Naive thymus-derived CD4-positive, alpha-beta T cell (primary cell): ENCODE results near the gene DCTN4. TPM values are rescaled to one million over a fixed set of nuclear protein-coding genes. Genes with fewer than 3 reads are reported as not detected.
"Not testable (repeated sequence)": the region's sequence is repeated elsewhere in the genome, so short reads cannot be mapped to it uniquely, and the experiment has no call there.

Experiments used
- ATAC-seq: fragments of 150-1000 bp; cut with Tn5 transposase; 2 replicates; pipeline ENCODE4 v1.10.0; 2021; ENCODE audit warnings: mild to moderate bottlenecking, moderate library complexity
- CTCF ChIA-PET: fragments of 350-600 bp; sonication (Branson Sonifier 250); formaldehyde crosslinking; loops from one replicate; lab custom pipeline; 2021; ENCODE audit warnings: antibody characterized with exemption; lab: Charles Lee
- POLR2A ChIA-PET: fragments of 350-600 bp; sonication (Branson Sonifier 250); formaldehyde crosslinking; loops from one replicate; lab custom pipeline; 2021; ENCODE audit warnings: antibody characterized with exemption, inconsistent platforms; lab: Charles Lee
- DNase-seq, 9 donors: peaks; one replicate each; pipeline versions ENCODE4 v3.0.0 to v3.0.0-alpha.2; 2020 to 2022; ENCODE audit warnings: mixed read lengths in 1 of 9
- H3K27ac ChIP-seq: one replicate; pipeline ENCODE4 v1.7.0; 2013; ENCODE audit warnings: mild to moderate bottlenecking, low read depth, low read length, moderate library complexity
- H3K27me3 ChIP-seq, 2 donors: one replicate each; pipeline ENCODE4 v1.7.0; 2013; ENCODE audit warnings: low read length in 2 of 2, mild to moderate bottlenecking in 2 of 2, moderate library complexity in 2 of 2; ENCODE audit not compliant: control insufficient read depth in 2 of 2, insufficient read depth in 2 of 2
- H3K36me3 ChIP-seq, 3 experiments: 1 replicate in 2 of 3; 2 replicates in 1 of 3; pipeline ENCODE4 v1.7.0; 2013; ENCODE audit warnings: low read length in 3 of 3, mild to moderate bottlenecking in 3 of 3, moderate library complexity in 1 of 3; ENCODE audit not compliant: insufficient read depth in 3 of 3, control insufficient read depth in 2 of 3
- H3K4me1 ChIP-seq, 2 donors: one replicate each; pipeline ENCODE4 v1.7.0; 2013; ENCODE audit warnings: low read length in 2 of 2, mild to moderate bottlenecking in 2 of 2, moderate library complexity in 1 of 2; ENCODE audit not compliant: control insufficient read depth in 2 of 2, insufficient read depth in 2 of 2
- H3K4me3 ChIP-seq: 2 replicates; pipeline ENCODE4 v1.7.0; 2013; ENCODE audit warnings: mild to moderate bottlenecking, low read length
- H3K9me3 ChIP-seq, 3 experiments: 1 replicate in 2 of 3; 2 replicates in 1 of 3; pipeline ENCODE4 v1.7.0; 2013; ENCODE audit warnings: low read length in 3 of 3; ENCODE audit not compliant: control insufficient read depth in 2 of 3
- H3K27ac Mint-ChIP-seq, 9 donors: one replicate each; pipeline ENCODE4 v1.8.0; 2020 to 2022; ENCODE audit warnings: mixed read lengths in 9 of 9, mild to moderate bottlenecking in 8 of 9, moderate library complexity in 5 of 9, inconsistent platforms in 2 of 9
- H3K27me3 Mint-ChIP-seq, 5 donors: one replicate each; pipeline ENCODE4 v1.8.0; 2021 to 2022; ENCODE audit warnings: mixed read lengths in 5 of 5, mild to moderate bottlenecking in 1 of 5
- H3K36me3 Mint-ChIP-seq, 5 donors: one replicate each; pipeline ENCODE4 v1.8.0; 2020 to 2022; ENCODE audit warnings: mixed read lengths in 5 of 5, mild to moderate bottlenecking in 3 of 5, inconsistent platforms in 1 of 5
- H3K4me1 Mint-ChIP-seq, 7 donors: one replicate each; pipeline ENCODE4 v1.8.0; 2020 to 2022; ENCODE audit warnings: mixed read lengths in 7 of 7, mild to moderate bottlenecking in 3 of 7, inconsistent platforms in 1 of 7
- H3K4me3 Mint-ChIP-seq, 10 donors: one replicate each; pipeline ENCODE4 v1.8.0; 2020 to 2022; ENCODE audit warnings: mild to moderate bottlenecking in 10 of 10, mixed read lengths in 10 of 10, moderate library complexity in 6 of 10, inconsistent platforms in 2 of 10
- H3K9me3 Mint-ChIP-seq, 11 donors: one replicate each; pipeline ENCODE4 v1.8.0; 2020 to 2022; ENCODE audit warnings: mixed read lengths in 11 of 11, mild to moderate bottlenecking in 4 of 11, inconsistent platforms in 1 of 11, moderate library complexity in 1 of 11
- intact Hi-C, 2 donors: fragments of 100-400 bp; cut with micrococcal nuclease; formaldehyde crosslinking; loops; one replicate each; pipeline ENCODE4 v1.15.1; 2023
- polyA plus RNA-seq, 2 donors: library from polyadenylated mRNA; unstranded; fragments of 300-500 nt; fragmentation: Illumina TruSeq; gene quantifications; one replicate each; pipeline ENCODE4 v1.2.3, GENCODE V29; 2021
- total RNA-seq, 6 experiments: library from RNA in 5 of 6; stranded (reverse) in 5 of 6; gene quantifications; 1 replicate in 5 of 6; 2 replicates in 1 of 6; pipeline ENCODE4 v1.2.3 and lab custom pipeline; 2021 to 2026

Gene DCTN4
- total and polyA plus RNA-seq, 7 experiments from 2014 or later: 9.5 to 88.2 (median 46.8) TPM

DNA sequence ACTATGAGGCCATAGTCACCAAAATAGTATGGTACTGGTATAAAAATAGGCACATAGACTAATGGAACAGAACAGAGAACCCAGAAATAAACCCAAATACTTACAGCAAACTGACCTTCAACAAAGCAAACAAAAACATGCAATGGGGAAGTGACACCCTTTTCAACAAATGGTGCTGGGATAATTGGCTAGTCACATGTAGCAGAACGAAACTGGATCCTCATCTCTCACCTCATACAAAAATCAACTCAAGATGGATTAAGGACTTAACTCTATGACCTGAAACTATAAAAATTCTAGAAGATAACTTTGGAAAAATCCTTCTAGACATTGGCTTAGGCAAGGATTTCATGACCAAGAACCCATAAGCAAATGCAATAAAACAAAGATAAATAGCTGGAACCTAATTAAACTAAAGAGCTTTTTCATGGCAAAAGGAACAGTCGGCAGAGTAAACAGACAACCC lies 34.6 kb upstream of the DCTN4 start:
- Mint-ChIP-seq H3K4me1 (peaks cover 14 to 49% (median 31%) of the 10 kb centered on the region in 7 donors), H3K27ac (peak overlapping the region in 1 of 9 donors; percentile 13), H3K36me3 (peaks cover 0 to 29% (median 10%) of the 10 kb centered on the region in 5 donors)
- H3K27me3 ChIP-seq, H3K9me3 ChIP-seq, H3K36me3 ChIP-seq, H3K27me3 Mint-ChIP-seq, H3K4me3 Mint-ChIP-seq, ATAC-seq, H3K4me1 ChIP-seq, POLR2A ChIA-PET, H3K9me3 Mint-ChIP-seq, DNase-seq, H3K27ac ChIP-seq, H3K4me3 ChIP-seq: not testable (repeated sequence)
- CTCF ChIA-PET: interaction anchor here (0.7 kb wide), 1 partner anchor 305 kb away, joined by 3 read pairs; no protein-coding TSS in a partner anchor
- intact Hi-C loops: loop anchor here in 1 of 2 donors (5.0 kb wide), 1 partner anchor 336 kb away; no protein-coding TSS in a partner anchor

DNA sequence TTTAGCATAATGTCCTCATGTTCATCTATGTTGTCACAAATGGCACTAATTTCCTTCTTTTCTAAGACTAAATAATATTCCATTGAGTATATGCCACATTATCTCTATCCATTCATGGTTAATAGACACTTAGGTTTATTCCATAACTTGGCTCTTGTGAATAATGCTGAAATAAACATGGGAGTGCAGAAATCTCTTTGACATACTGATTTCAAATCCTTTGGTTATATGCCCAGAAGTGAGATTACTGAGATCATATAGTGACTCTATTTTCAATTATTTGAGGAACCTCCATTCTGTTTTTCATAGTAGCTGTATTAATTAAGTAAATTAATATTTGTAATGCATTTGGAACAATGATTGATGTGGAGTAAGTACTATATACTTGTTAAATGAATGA lies 32.7 kb upstream of the DCTN4 start:
- POLR2A ChIA-PET: interaction anchor here (0.7 to 1.0 kb wide), 3 partner anchors 108 to 350 kb away, joined by 3 to 6 read pairs (median 3); no protein-coding TSS in a partner anchor

DNA sequence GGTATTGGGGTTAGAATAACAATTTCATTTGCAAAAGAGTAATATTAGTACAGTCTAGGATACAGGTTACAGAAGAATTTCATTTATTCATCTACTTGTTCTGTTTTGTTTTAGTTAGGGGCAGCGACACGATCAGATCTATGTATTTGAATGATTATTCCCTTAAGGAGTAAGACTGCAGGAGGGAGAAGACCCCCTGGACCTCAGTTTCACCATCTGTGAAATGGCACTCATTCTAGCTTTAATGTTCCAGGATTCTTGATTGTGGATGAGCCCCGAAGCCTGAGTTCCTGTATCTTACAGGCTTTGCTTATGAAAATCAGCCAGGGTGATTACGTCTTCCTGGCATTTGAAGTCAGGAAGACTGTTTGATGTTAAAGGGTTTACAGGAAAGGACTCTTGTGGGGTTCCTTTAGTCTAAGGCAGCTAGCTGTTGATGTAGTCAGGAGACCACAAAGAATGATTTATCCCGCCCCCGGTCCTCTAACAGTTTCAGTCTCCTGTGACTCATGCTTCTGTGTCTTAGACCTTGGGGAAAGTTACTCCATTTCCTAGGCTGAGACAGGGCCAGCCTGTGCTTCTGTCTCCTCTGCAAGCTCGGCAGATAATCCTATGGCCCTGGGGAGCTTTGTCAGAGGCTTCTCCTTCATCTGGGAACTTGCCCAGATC lies 31.3 kb upstream of the DCTN4 start:
- intact Hi-C loops: loop anchor here in 1 of 2 donors (1.0 to 5.0 kb wide), 2 partner anchors 32 to 333 kb away; no protein-coding TSS in a partner anchor
- ChIA-PET CTCF (interaction anchor here (1.2 to 2.0 kb wide), 4 partner anchors 8 to 56 kb away, joined by 3 to 9 read pairs (median 7); partner anchors contain the start of genes IRGM and SMIM3), POLR2A (interaction anchor here (1.6 to 2.7 kb wide), 4 partner anchors 32 to 340 kb away, joined by 8 to 12 read pairs (median 10); partner anchors contain the start of genes DCTN4, IRGM, RBM22 and RPS14)
- DNase-seq: peak in 8 of 9 donors; percentile 37 to 73 (median 63)
- H3K27me3 ChIP-seq: no peaks in the 10 kb centered on the region
- no peaks in the 10 kb centered on the region for H3K9me3 ChIP-seq
- no peak overlapping the region for H3K4me3 ChIP-seq
- H3K4me3 Mint-ChIP-seq: peak overlapping the region; percentile 46 to 77 (median 66)
- H3K27me3 Mint-ChIP-seq: no peaks in the 10 kb centered on the region
- H3K27ac Mint-ChIP-seq: peak overlapping the region; percentile 63 to 95 (median 85)
- H3K4me1 Mint-ChIP-seq: peaks cover 21 to 64% (median 56%) of the 10 kb centered on the region in 7 donors
- ATAC-seq: peak; percentile 94
- no peaks in the 10 kb centered on the region for H3K36me3 ChIP-seq
- peaks cover 0 to 15% of the 10 kb centered on the region in 2 donors for H3K4me1 ChIP-seq
- H3K27ac ChIP-seq: peak overlapping the region; percentile 19
- peaks cover 0 to 37% (median 3%) of the 10 kb centered on the region in 5 donors for H3K36me3 Mint-ChIP-seq
- H3K9me3 Mint-ChIP-seq: peaks cover 0 to 13% (median 0%) of the 10 kb centered on the region in 11 donors

More for the DNA sequence above, 32.7 kb upstream of the DCTN4 start:
- ATAC-seq: no peak
- H3K4me3 ChIP-seq: no peak overlapping the region
- no peak overlapping the region for H3K27ac ChIP-seq
- H3K36me3 ChIP-seq: peaks cover 0 to 6% (median 0%) of the 10 kb centered on the region in 3 experiments
- no peaks in the 10 kb centered on the region for H3K27me3 ChIP-seq
- peaks cover 0 to 8% (median 0%) of the 10 kb centered on the region in 11 donors for H3K9me3 Mint-ChIP-seq
- H3K36me3 Mint-ChIP-seq: peaks cover 0 to 34% (median 5%) of the 10 kb centered on the region in 5 donors
- no peaks in the 10 kb centered on the region for H3K9me3 ChIP-seq
- peak overlapping the region in 6 of 10 donors; percentile 8 to 71 (median 54) for H3K4me3 Mint-ChIP-seq
- H3K4me1 ChIP-seq: peaks cover 0 to 15% of the 10 kb centered on the region in 2 donors
- peaks cover 21 to 53% (median 45%) of the 10 kb centered on the region in 7 donors for H3K4me1 Mint-ChIP-seq
- no peak for DNase-seq
- peak overlapping the region in 6 of 9 donors; percentile 22 to 95 (median 64) for H3K27ac Mint-ChIP-seq
- H3K27me3 Mint-ChIP-seq: no peaks in the 10 kb centered on the region
- CTCF ChIA-PET: no interaction called here
- intact Hi-C loops: loop anchor here in 1 of 2 donors (5.0 kb wide), 1 partner anchor 334 kb away; no protein-coding TSS in a partner anchor

DNA sequence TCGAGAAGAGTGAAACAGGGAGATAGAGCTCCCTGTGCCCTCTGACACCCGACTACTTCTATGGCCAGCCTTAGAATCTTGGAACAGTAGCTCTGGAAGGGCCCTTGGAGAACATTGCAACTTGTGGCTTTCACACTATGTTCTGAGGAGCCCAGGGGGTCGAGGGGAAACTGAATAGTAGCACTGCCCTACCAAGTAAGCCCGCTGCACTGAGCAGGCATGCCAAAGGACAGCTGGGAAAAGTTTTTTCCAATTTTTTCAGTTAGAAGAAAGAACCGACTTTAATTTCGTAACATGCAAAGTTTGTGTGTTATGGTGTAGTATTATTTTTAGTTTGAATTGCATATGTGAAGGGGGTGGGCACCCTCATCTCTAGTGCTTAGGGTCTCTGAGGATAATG lies 30.6 kb upstream of the DCTN4 start:
- peaks cover 0 to 38% (median 3%) of the 10 kb centered on the region in 5 donors for H3K36me3 Mint-ChIP-seq

DNA sequence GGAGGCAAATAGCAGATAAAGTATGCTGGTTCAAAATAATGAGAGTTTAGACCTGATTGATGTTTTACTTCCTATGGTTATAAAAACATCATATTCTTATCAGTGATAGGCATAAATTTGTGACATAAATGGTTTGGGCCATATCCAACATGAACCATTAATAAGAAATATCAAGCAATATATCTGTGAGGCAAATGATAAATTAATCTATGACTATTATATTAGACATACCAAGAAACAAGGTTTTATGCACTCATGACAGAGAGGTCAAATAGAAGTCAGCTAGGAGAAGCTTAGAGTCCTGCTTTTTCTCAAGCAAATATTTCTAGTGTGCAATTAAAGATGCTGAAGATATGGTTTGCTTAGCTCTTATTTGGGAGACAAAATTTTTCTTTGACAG lies 30.2 kb upstream of the DCTN4 start:
- Mint-ChIP-seq H3K36me3 (peaks cover 0 to 38% (median 0%) of the 10 kb centered on the region in 5 donors), H3K9me3 (peaks cover 0 to 9% (median 0%) of the 10 kb centered on the region in 11 donors)
- POLR2A ChIA-PET: interaction anchor here (0.8 to 2.7 kb wide), 4 partner anchors 10 to 339 kb away, joined by 3 to 10 read pairs (median 8); partner anchors contain the start of genes IRGM, RBM22, RPS14 and SMIM3

More for the DNA sequence above, 30.6 kb upstream of the DCTN4 start:
- CTCF ChIA-PET: interaction anchor here (1.2 to 2.0 kb wide), 4 partner anchors 8 to 57 kb away, joined by 3 to 9 read pairs (median 7); partner anchors contain the start of genes IRGM and SMIM3
- Mint-ChIP-seq H3K9me3 (peaks cover 0 to 12% (median 0%) of the 10 kb centered on the region in 11 donors), H3K27ac (peak overlapping the region in 8 of 9 donors; percentile 63 to 95 (median 84)), H3K4me1 (peaks cover 25 to 70% (median 61%) of the 10 kb centered on the region in 7 donors), H3K27me3 (no peaks in the 10 kb centered on the region), H3K4me3 (peak overlapping the region in 9 of 10 donors; percentile 46 to 77 (median 65))
- ATAC-seq (no peak), DNase-seq (no peak)
- H3K36me3 ChIP-seq: no peaks in the 10 kb centered on the region
- no peak overlapping the region for H3K27ac ChIP-seq
- no peak overlapping the region for H3K4me3 ChIP-seq
- intact Hi-C loops: no loop called here
- no peaks in the 10 kb centered on the region for H3K9me3 ChIP-seq
- POLR2A ChIA-PET: interaction anchor here (0.8 to 2.7 kb wide), 5 partner anchors 10 to 340 kb away, joined by 3 to 12 read pairs (median 9); partner anchors contain the start of genes DCTN4, IRGM, RBM22 and RPS14
- H3K27me3 ChIP-seq: no peaks in the 10 kb centered on the region
- H3K4me1 ChIP-seq: peaks cover 0 to 16% of the 10 kb centered on the region in 2 donors

DNA sequence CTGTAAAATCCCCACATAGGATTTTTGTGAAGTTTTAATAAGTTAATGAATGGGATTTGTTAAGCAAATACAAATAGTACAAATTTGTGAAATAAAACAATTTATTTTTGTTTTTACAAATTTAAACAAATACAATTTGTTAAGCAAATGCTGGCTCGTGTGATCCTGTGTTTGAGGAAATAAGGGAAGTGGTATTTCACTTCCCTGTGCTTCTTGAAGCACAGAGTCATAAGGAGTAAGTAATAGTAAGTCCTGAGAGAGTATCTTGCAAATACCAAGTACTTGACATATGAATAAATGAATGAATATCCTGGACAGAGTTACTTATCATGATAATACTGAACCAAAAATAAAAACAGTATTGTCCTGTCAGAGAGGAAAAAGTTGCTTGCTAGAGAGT lies 28.8 kb upstream of the DCTN4 start:
- Mint-ChIP-seq H3K4me3 (no peak overlapping the region), H3K36me3 (peaks cover 0 to 28% (median 0%) of the 10 kb centered on the region in 5 donors), H3K9me3 (peaks cover 0 to 5% (median 0%) of the 10 kb centered on the region in 11 donors), H3K27ac (peak overlapping the region in 3 of 9 donors; percentile 19 to 95 (median 91)), H3K4me1 (peaks cover 38 to 87% (median 78%) of the 10 kb centered on the region in 7 donors), H3K27me3 (no peaks in the 10 kb centered on the region)
- intact Hi-C loops: no loop called here
- H3K27me3 ChIP-seq: no peaks in the 10 kb centered on the region
- H3K4me1 ChIP-seq: peaks cover 17 to 31% of the 10 kb centered on the region in 2 donors
- no peak overlapping the region for H3K27ac ChIP-seq
- ATAC-seq (no peak), DNase-seq (no peak)
- ChIA-PET CTCF (interaction anchor here (0.6 to 1.7 kb wide), 6 partner anchors 9 to 367 kb away, joined by 3 to 7 read pairs (median 3); partner anchors contain the start of genes DCTN4 and SMIM3), POLR2A (interaction anchor here (0.8 to 2.1 kb wide), 4 partner anchors 9 to 339 kb away, joined by 3 to 10 read pairs (median 5); partner anchors contain the start of genes DCTN4, RBM22 and SMIM3)
- no peaks in the 10 kb centered on the region for H3K9me3 ChIP-seq
- no peaks in the 10 kb centered on the region for H3K36me3 ChIP-seq
- H3K4me3 ChIP-seq: no peak overlapping the region

More for the DNA sequence above, 30.2 kb upstream of the DCTN4 start:
- CTCF ChIA-PET: interaction anchor here (0.6 to 2.0 kb wide), 5 partner anchors 10 to 702 kb away, joined by 3 to 9 read pairs (median 5); partner anchors contain the start of genes IRGM and SMIM3
- H3K4me3 ChIP-seq: no peak overlapping the region
- DNase-seq (no peak), ATAC-seq (no peak)
- H3K9me3 ChIP-seq: no peaks in the 10 kb centered on the region
- H3K4me1 ChIP-seq: peaks cover 4 to 20% of the 10 kb centered on the region in 2 donors
- H3K27me3 Mint-ChIP-seq: no peaks in the 10 kb centered on the region
- intact Hi-C loops: no loop called here
- H3K27ac Mint-ChIP-seq: peak overlapping the region in 7 of 9 donors; percentile 8 to 95 (median 73)
- H3K4me1 Mint-ChIP-seq: peaks cover 29 to 75% (median 65%) of the 10 kb centered on the region in 7 donors
- H3K4me3 Mint-ChIP-seq: peak overlapping the region in 5 of 10 donors; percentile 2 to 66 (median 5)
- H3K27ac ChIP-seq: no peak overlapping the region
- H3K36me3 ChIP-seq: no peaks in the 10 kb centered on the region
- no peaks in the 10 kb centered on the region for H3K27me3 ChIP-seq
